Panc1 (cell line): ENCODE results near the gene ATP8B3. TPM values are rescaled to one million over a fixed set of nuclear protein-coding genes. Genes with fewer than 3 reads are reported as not detected.

Experiments used
- ATAC-seq: fragments of 200-7000 bp; cut with Tn5 transposase; 2 replicates; pipeline ENCODE4 v1.9.1; 2020; ENCODE audit warnings: mild to moderate bottlenecking, moderate library complexity
- BruUV-seq: library from RNA; stranded (reverse); fragments of 400-500 nt; replicated peaks from 2 replicates; lab custom pipeline; 2021; lab: Mats Ljungman, UMichigan
- CTCF ChIA-PET: fragments of 300-600 bp; sonication (Branson Sonifier 250); formaldehyde crosslinking; loops from one replicate; lab custom pipeline; 2022; ENCODE audit warnings: antibody characterized with exemption; lab: Charles Lee
- POLR2A ChIA-PET: fragments of 300-600 bp; sonication (Branson Sonifier 250); formaldehyde crosslinking; loops from one replicate; lab custom pipeline; 2022; ENCODE audit warnings: antibody characterized with exemption; lab: Charles Lee
- DNase-seq: peaks from one replicate; pipeline ENCODE4 v3.0.0-alpha.2; 2010; ENCODE audit warnings: low read depth, low spot score
- H3K27ac ChIP-seq: 2 replicates; pipeline ENCODE4 v1.5.1; 2011; ENCODE audit warnings: mild to moderate bottlenecking, low read length, inconsistent platforms
- H3K27me3 ChIP-seq: fragments of 200-500 bp; sonication (Bioruptor generic); 2 replicates; pipeline ENCODE4 v1.6.0; 2014; ENCODE audit warnings: low read length, inconsistent platforms; ENCODE audit not compliant: control insufficient read depth, insufficient read depth
- H3K36me3 ChIP-seq: fragments of 200-500 bp; sonication (Bioruptor generic); 2 replicates; pipeline ENCODE4 v1.5.1; 2014; ENCODE audit warnings: inconsistent platforms, mild to moderate bottlenecking, low read length, moderate library complexity; ENCODE audit not compliant: control insufficient read depth, insufficient read depth
- H3K4me1 ChIP-seq: 2 replicates; pipeline ENCODE4 v1.5.1; 2011; ENCODE audit warnings: inconsistent platforms, mild to moderate bottlenecking, low read length, moderate library complexity; ENCODE audit not compliant: control insufficient read depth, insufficient read depth
- H3K4me3 ChIP-seq, 2 experiments: 2 replicates each; pipeline ENCODE4 v1.5.1; 2011 to 2012; ENCODE audit warnings: low read depth in 2 of 2, low read length in 2 of 2, mild to moderate bottlenecking in 2 of 2, inconsistent platforms in 1 of 2, moderate library complexity in 1 of 2
- H3K9me3 ChIP-seq: fragments of 200-500 bp; sonication (Bioruptor generic); 2 replicates; pipeline ENCODE4 v1.5.1; 2014; ENCODE audit warnings: low read depth, mild to moderate bottlenecking, inconsistent platforms, low read length, moderate library complexity; ENCODE audit not compliant: control insufficient read depth, insufficient read depth
- CTCF ChIP-seq: fragments of 450-650 bp; IDR thresholded peaks from 2 replicates; pipeline ENCODE4 v1.5.1; 2017; ENCODE audit warnings: mild to moderate bottlenecking
- POLR2AphosphoS5 ChIP-seq: IDR thresholded peaks from 2 replicates; pipeline ENCODE4 v1.6.1; 2012; ENCODE audit warnings: mild to moderate bottlenecking, low read depth, low read length, moderate library complexity
- REST ChIP-seq, 2 experiments: IDR thresholded peaks; 2 replicates each; pipeline ENCODE4 v1.6.1; 2011 to 2012; ENCODE audit warnings: low read depth in 2 of 2, control low read depth in 1 of 2, low read length in 1 of 2, mild to moderate bottlenecking in 1 of 2, moderate library complexity in 1 of 2; ENCODE audit not compliant: insufficient read depth in 1 of 2
- SIN3A ChIP-seq: IDR thresholded peaks from 2 replicates; pipeline ENCODE4 v1.6.1; 2012; ENCODE audit warnings: low read depth, mild to moderate bottlenecking, low read length, moderate library complexity, borderline replicate concordance; ENCODE audit not compliant: insufficient read depth
- TCF7L2 ChIP-seq: IDR thresholded peaks from 2 replicates; pipeline ENCODE4 v1.6.1; 2011; ENCODE audit warnings: mild to moderate bottlenecking, low read depth, low read length, inconsistent platforms
- in situ Hi-C: cut with HindIII; loops from 2 replicates; pipeline ENCODE4 v1.10.0; 2016; ENCODE audit warnings: low sequenced_read_pairs, low pct_unique_long_range_greater_than_20kb
- intact Hi-C: fragments of 100-400 bp; cut with micrococcal nuclease; formaldehyde crosslinking; loops from one replicate; pipeline ENCODE4 v1.10.0; 2022; ENCODE audit not compliant: unreplicated experiment
- total RNA-seq: library from RNA; stranded (reverse); gene quantifications from one replicate; pipeline ENCODE4 v1.2.1, GENCODE V29; 2021; ENCODE audit not compliant: unreplicated experiment

The ATP8B3 gene
- total RNA-seq, 1 experiment from 2014 or later, result 67.7 TPM

- POLR2A ChIA-PET, result no interaction called here
- intact Hi-C loops (no loop called here), in situ Hi-C loops (no loop called here)
- peaks cover 10% of the 10 kb centered on the region for H3K4me1 ChIP-seq
- ATAC-seq (no peak), DNase-seq (no peak)
- no peaks in the 10 kb centered on the region for H3K36me3 ChIP-seq
- H3K4me3 ChIP-seq, result no peak overlapping the region
- no peaks in the 10 kb centered on the region for H3K27me3 ChIP-seq
- H3K27ac ChIP-seq, result no peak overlapping the region; the same call in 1 of the 2 replicates
- TF ChIP-seq CTCF (no peak), TCF7L2 (no peak), SIN3A (no peak), REST (IDR thresholded peaks at IDR 0.05; ENCODE audit: insufficient read depth in 1 of 2, low read depth in 2 of 2, low read length in 1 of 2) (no peak), POLR2AphosphoS5 (no peak)
- no TSS peak for BruUV-seq
- CTCF ChIA-PET, result no interaction called here
- H3K9me3 ChIP-seq, result no peaks in the 10 kb centered on the region
Measured at GRCh38 chr19:1823539-1824251, 11.6 kb upstream of the ATP8B3 start.

- no peak for TF ChIP-seq POLR2AphosphoS5
- no TSS peak for BruUV-seq
- in situ Hi-C loops, result no loop called here
Measured at GRCh38 chr19:1823020-1823419, 10.9 kb upstream of the ATP8B3 start.

GRCh38 chr19:1822210-1822609 lies 10.1 kb upstream of the ATP8B3 start:
- CTCF ChIA-PET, result no interaction called here
- Histone ChIP-seq H3K9me3 (no peaks in the 10 kb centered on the region), H3K27ac (no peak overlapping the region), H3K4me3 (no peak overlapping the region), H3K27me3 (no peaks in the 10 kb centered on the region), H3K36me3 (no peaks in the 10 kb centered on the region), H3K4me1 (peaks cover 10% of the 10 kb centered on the region)
- TF ChIP-seq SIN3A (no peak), POLR2AphosphoS5 (no peak), REST (IDR thresholded peaks at IDR 0.05; ENCODE audit: insufficient read depth in 1 of 2, low read depth in 2 of 2, low read length in 1 of 2) (no peak), TCF7L2 (no peak), CTCF (no peak)
- in situ Hi-C loops (no loop called here), intact Hi-C loops (no loop called here)
- POLR2A ChIA-PET, result no interaction called here
- no peak for ATAC-seq
- DNase-seq, result no peak
- no TSS peak for BruUV-seq

More at GRCh38 chr19:1823020-1823419, 10.9 kb upstream of the ATP8B3 start:
- no peak for DNase-seq
- ChIA-PET POLR2A (no interaction called here), CTCF (no interaction called here)
- Histone ChIP-seq H3K4me1 (peaks cover 10% of the 10 kb centered on the region), H3K27me3 (no peaks in the 10 kb centered on the region), H3K9me3 (no peaks in the 10 kb centered on the region), H3K36me3 (no peaks in the 10 kb centered on the region), H3K4me3 (no peak overlapping the region), H3K27ac (no peak overlapping the region)
- intact Hi-C loops, result no loop called here
- ATAC-seq, result no peak
